ENCODE data around the gene XPNPEP2. TPM values are rescaled to one million over a fixed set of nuclear protein-coding genes. Genes with fewer than 3 reads are reported as not detected.
"Not testable (repeated sequence)": the region's sequence is repeated elsewhere in the genome, so short reads cannot be mapped to it uniquely, and the experiment has no call there.

Gene XPNPEP2
- polyA plus RNA-seq, 3 donors: 0.19 TPM; not detected in 2

DNA sequence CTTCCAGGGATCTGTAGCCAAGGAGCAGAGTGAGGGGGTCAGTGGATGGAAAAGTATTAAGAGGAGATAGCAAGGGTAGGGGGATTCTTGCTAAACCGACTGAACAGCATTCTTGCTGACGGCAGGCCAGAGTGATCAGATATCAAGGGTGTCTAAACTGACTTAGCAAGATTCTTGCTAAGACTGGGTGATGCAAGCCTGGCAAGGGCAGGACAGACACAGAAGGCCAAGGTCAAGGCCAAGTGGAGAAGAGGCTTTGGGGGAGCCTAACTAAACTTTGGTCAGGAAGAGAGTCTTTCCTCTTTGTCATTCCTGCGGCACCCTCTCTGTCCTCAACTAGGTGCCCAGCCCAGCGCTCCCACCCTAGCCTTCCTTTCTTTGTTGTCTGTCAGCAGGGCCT lies 799 bp downstream of the XPNPEP2 start:
- 52% methylated on average over 3 of the region's 4 CpGs for WGBS (ENCODE audit: insufficient coverage)
- Histone ChIP-seq H3K36me3 (replicated peaks in 1 of 2; ENCODE audit: control insufficient read depth in 1 of 2, insufficient read depth in 2 of 2, low read length in 2 of 2) (no peaks in the 10 kb centered on the region), H4K20me1 (ENCODE audit: insufficient read depth, low read length) (no peaks in the 10 kb centered on the region), H3K4me3 (replicated peaks in 1 of 3; ENCODE audit: low read depth in 2 of 3, low read length in 3 of 3) (no peak overlapping the region), H2AFZ (ENCODE audit: insufficient read depth, low read depth, low read length, poor library complexity, severe bottlenecking) (no peak overlapping the region), H3K9me3 (replicated peaks in 1 of 2; ENCODE audit: control insufficient read depth in 1 of 2, insufficient read depth in 1 of 2, low read length in 2 of 2) (no peaks in the 10 kb centered on the region), H3K4me1 (ENCODE audit: control insufficient read depth in 1 of 2, insufficient read depth in 2 of 2, low read length in 2 of 2) (peaks cover 54 to 58% of the 10 kb centered on the region in 2 donors), H3K9ac (ENCODE audit: insufficient read depth, low read length, poor library complexity, severe bottlenecking) (no peak overlapping the region), H3K27me3 (ENCODE audit: control insufficient read depth in 2 of 2, insufficient read depth in 2 of 2, low read length in 2 of 2) (no peaks in the 10 kb centered on the region), H3K4me2 (replicated peaks; ENCODE audit: extremely low read depth, low read length, poor library complexity, severe bottlenecking) (no peak overlapping the region), H3K27ac (ENCODE audit: low read depth in 1 of 2, low read length in 2 of 2) (peak overlapping the region in 1 of 2 donors; percentile 17), H3K79me2 (ENCODE audit: insufficient read depth, low read length) (no peaks in the 10 kb centered on the region)
- peak overlapping the region in 5 of 7 donors; percentile 45 to 85 (median 54) for H3K27ac Mint-ChIP-seq
- TF ChIP-seq, protein P1, sequence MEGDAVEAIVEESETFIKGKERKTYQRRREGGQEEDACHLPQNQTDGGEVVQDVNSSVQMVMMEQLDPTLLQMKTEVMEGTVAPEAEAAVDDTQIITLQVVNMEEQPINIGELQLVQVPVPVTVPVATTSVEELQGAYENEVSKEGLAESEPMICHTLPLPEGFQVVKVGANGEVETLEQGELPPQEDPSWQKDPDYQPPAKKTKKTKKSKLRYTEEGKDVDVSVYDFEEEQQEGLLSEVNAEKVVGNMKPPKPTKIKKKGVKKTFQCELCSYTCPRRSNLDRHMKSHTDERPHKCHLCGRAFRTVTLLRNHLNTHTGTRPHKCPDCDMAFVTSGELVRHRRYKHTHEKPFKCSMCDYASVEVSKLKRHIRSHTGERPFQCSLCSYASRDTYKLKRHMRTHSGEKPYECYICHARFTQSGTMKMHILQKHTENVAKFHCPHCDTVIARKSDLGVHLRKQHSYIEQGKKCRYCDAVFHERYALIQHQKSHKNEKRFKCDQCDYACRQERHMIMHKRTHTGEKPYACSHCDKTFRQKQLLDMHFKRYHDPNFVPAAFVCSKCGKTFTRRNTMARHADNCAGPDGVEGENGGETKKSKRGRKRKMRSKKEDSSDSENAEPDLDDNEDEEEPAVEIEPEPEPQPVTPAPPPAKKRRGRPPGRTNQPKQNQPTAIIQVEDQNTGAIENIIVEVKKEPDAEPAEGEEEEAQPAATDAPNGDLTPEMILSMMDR (IDR thresholded peaks at IDR 0.05): no peak
- no peaks in the 10 kb centered on the region for H3K36me3 Mint-ChIP-seq
- DNase-seq: peak in 1 of 3 donors; percentile 16
- H3K4me3 Mint-ChIP-seq: peak overlapping the region in 1 of 2 donors; percentile 6
- H3K9me3 Mint-ChIP-seq: peaks cover 0 to 2% (median 0%) of the 10 kb centered on the region in 7 donors
- H3K4me1 Mint-ChIP-seq: peaks cover 58% of the 10 kb centered on the region
- intact Hi-C loops (cut with micrococcal nuclease): loop anchor here in 1 of 2 donors (5.0 kb wide), 1 partner anchor 132 kb away; no protein-coding TSS in a partner anchor
- peaks cover 0 to 2% (median 0%) of the 10 kb centered on the region in 3 donors for H3K27me3 Mint-ChIP-seq (ENCODE audit: low read depth in 3 of 3)

DNA sequence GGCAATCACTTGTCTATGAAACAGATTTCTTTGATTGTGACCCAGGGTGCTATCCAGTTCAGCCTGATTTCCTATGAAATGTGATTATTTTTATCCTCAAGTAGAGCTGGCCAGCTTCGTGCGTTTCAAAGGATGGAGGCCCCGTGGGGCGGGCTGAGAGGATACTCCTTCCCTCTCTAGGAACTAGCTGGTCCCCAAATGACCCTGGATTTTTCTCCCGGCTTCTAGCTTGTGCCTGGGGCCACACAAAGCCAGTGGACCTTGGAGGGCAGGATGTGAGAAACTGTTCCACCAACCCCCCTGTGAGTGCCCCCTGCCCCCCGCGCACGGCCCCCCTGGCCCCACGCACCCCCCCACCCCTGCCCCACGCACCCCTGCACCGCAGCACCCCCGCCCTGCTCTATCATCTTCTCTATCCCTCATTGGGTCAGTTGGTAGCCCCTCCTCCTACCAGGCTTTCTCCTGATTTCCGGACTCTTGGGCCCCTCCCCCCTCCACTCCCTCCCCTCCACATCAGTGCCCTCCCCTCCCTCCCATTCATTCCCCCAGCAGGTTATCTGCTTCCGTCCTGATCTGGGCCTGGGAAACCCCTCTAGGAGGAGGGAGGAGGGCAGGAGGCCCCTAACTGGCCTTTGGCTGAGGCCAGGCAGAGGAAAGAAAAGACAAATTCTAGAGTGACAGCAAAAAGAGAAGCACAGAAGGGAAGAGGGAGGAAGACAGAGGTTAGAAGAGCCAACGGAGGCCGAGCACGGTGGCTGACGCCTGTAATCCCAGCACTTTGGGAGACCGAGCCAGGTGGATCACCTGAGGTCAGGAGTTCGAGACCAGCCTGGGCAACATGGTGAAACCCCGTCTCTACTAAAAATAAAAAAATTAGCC lies 3.3 kb downstream of the XPNPEP2 start:
- TF ChIP-seq, protein P1 (IDR thresholded peaks at IDR 0.05): no peak
- Mint-ChIP-seq H3K9me3 (no peaks in the 10 kb centered on the region), H3K27me3 (ENCODE audit: low read depth in 3 of 3) (peaks cover 0 to 4% (median 0%) of the 10 kb centered on the region in 3 donors), H3K36me3 (no peaks in the 10 kb centered on the region), H3K27ac (peak overlapping the region; percentile 34 to 86 (median 77)), H3K4me1 (peaks cover 78% of the 10 kb centered on the region), H3K4me3 (peak overlapping the region; percentile 37 to 41)
- H3K79me2 ChIP-seq (ENCODE audit: insufficient read depth, low read length): no peaks in the 10 kb centered on the region
- no peaks in the 10 kb centered on the region for H3K27me3 ChIP-seq (ENCODE audit: control insufficient read depth in 2 of 2, insufficient read depth in 2 of 2, low read length in 2 of 2)
- H3K9me3 ChIP-seq (replicated peaks in 1 of 2; ENCODE audit: control insufficient read depth in 1 of 2, insufficient read depth in 1 of 2, low read length in 2 of 2): no peaks in the 10 kb centered on the region
- no peaks in the 10 kb centered on the region for H4K20me1 ChIP-seq (ENCODE audit: insufficient read depth, low read length)
- no peak overlapping the region for H3K4me2 ChIP-seq (replicated peaks; ENCODE audit: extremely low read depth, low read length, poor library complexity, severe bottlenecking)
- DNase-seq: no peak
- no peaks in the 10 kb centered on the region for H3K36me3 ChIP-seq (replicated peaks in 1 of 2; ENCODE audit: control insufficient read depth in 1 of 2, insufficient read depth in 2 of 2, low read length in 2 of 2)
- 0% methylated on average over 4 of the region's 21 CpGs for WGBS (ENCODE audit: insufficient coverage)
- no peak overlapping the region for H2AFZ ChIP-seq (ENCODE audit: insufficient read depth, low read depth, low read length, poor library complexity, severe bottlenecking)
- H3K4me1 ChIP-seq (ENCODE audit: control insufficient read depth in 1 of 2, insufficient read depth in 2 of 2, low read length in 2 of 2): peaks cover 66 to 68% of the 10 kb centered on the region in 2 donors
- intact Hi-C loops (cut with micrococcal nuclease): loop anchor here in 1 of 2 donors (2.0 kb wide), 1 partner anchor 15 kb away; no protein-coding TSS in a partner anchor
- H3K4me3 ChIP-seq (replicated peaks in 1 of 3; ENCODE audit: low read depth in 2 of 3, low read length in 3 of 3): no peak overlapping the region
- H3K9ac ChIP-seq (ENCODE audit: insufficient read depth, low read length, poor library complexity, severe bottlenecking): no peak overlapping the region
- peak overlapping the region in 1 of 2 donors; percentile 28 for H3K27ac ChIP-seq (ENCODE audit: low read depth in 1 of 2, low read length in 2 of 2)

- H3K9ac ChIP-seq (ENCODE audit: insufficient read depth, low read length, poor library complexity, severe bottlenecking); H3K36me3 Mint-ChIP-seq; H3K9me3 Mint-ChIP-seq; intact Hi-C loops (cut with micrococcal nuclease); DNase-seq; H4K20me1 ChIP-seq (ENCODE audit: insufficient read depth, low read length); H3K27me3 ChIP-seq (ENCODE audit: control insufficient read depth in 2 of 2, insufficient read depth in 2 of 2, low read length in 2 of 2); H3K27me3 Mint-ChIP-seq (ENCODE audit: low read depth in 3 of 3); H3K36me3 ChIP-seq (replicated peaks in 1 of 2; ENCODE audit: control insufficient read depth in 1 of 2, insufficient read depth in 2 of 2, low read length in 2 of 2); H3K4me2 ChIP-seq (replicated peaks; ENCODE audit: extremely low read depth, low read length, poor library complexity, severe bottlenecking); H3K4me3 ChIP-seq (replicated peaks in 1 of 3; ENCODE audit: low read depth in 2 of 3, low read length in 3 of 3); H2AFZ ChIP-seq (ENCODE audit: insufficient read depth, low read depth, low read length, poor library complexity, severe bottlenecking); H3K79me2 ChIP-seq (ENCODE audit: insufficient read depth, low read length); H3K9me3 ChIP-seq (replicated peaks in 1 of 2; ENCODE audit: control insufficient read depth in 1 of 2, insufficient read depth in 1 of 2, low read length in 2 of 2): not testable (repeated sequence)
- WGBS (ENCODE audit: insufficient coverage): no CpG with 5 or more reads among the region's 6 CpGs
- H3K27ac ChIP-seq (ENCODE audit: low read depth in 1 of 2, low read length in 2 of 2): peak overlapping the region in 1 of 2 donors; percentile 28
- Mint-ChIP-seq H3K4me3 (peak overlapping the region; percentile 37 to 41), H3K4me1 (peaks cover 79% of the 10 kb centered on the region), H3K27ac (peak overlapping the region in 6 of 7 donors; percentile 34 to 86 (median 78))
- H3K4me1 ChIP-seq (ENCODE audit: control insufficient read depth in 1 of 2, insufficient read depth in 2 of 2, low read length in 2 of 2): peaks cover 66 to 68% of the 10 kb centered on the region in 2 donors
These were observed 4.0 kb downstream of the XPNPEP2 start for GRCh38 chrX:129742759-129743152.
